GM21737 (cell line): ENCODE measurements around the gene CAMKMT.

Source experiments
- ATAC-seq: cut with Tn5 transposase; IDR thresholded peaks from one replicate; pipeline ENCODE4 v1.9.1; 2021; ENCODE audit warnings: mild to moderate bottlenecking, moderate library complexity; ENCODE audit not compliant: unreplicated experiment

The CAMKMT gene

GRCh38 chr2:44787663-44788062, 425.9 kb downstream of the CAMKMT start:
- ATAC-seq = no peak

DNA sequence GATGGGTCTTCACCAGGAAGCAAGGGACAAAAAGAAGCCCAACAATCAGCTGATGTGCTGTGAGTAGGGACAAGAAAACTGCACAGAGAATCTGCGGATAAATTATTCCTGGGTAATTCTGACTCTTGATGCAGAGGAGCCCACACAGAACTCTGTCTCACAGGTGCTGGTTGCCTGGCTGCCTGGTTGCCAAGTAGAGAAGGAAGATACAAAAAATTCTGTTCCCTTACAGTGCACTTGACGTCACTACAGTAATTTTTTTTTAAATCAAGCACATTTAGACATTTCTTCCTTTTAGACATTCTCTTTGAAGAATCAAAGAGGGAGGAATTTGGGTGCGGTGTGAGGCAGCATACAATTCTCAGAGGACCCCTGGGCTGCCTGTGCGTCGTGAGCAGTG, 427.7 kb downstream of the CAMKMT start:
- ATAC-seq = no peak

DNA sequence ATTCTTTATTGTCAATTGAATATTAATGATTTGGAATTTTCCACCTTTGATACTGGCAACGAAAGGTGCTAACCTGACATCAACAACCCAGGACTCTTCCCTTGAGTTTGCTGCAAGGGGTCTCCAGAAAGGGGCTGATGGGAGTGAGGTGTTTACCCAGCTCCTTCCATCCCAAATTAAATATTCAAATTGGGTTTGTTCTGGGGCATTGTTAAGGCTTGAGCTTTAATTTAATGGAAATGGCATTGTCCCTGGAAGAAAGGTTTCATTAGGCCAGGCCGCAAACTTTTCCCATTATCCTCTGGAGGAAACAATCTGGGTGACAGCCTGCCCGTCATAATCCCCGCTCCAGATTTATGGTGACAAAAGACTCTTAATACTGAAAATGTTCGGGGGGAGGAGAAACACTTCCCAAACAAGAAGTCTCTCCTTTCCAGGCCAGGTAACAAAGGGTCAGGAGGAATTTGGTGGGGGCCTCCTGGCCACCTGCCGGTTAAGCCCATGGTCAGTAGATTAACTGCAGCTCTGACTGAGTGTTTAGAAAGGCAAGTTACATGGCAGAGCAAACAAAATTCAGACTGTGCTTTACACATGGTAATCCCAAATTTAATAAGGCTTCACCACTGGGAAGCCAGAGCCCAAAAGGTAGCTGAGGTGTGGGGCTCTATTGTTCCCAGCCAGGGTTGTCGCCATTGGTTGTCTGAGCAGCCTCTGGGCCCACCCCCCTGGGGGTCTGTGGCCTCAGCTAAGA, 428.4 kb downstream of the CAMKMT start:
- no peak for ATAC-seq

- ATAC-seq = no peak
These were observed 431.6 kb downstream of the CAMKMT start for GRCh38 chr2:44793322-44793870.

- ATAC-seq = no peak
These were observed 435.0 kb downstream of the CAMKMT start for GRCh38 chr2:44796771-44797170.

GRCh38 chr2:44798139-44798659, 436.5 kb downstream of the CAMKMT start:
- no peak for ATAC-seq

DNA sequence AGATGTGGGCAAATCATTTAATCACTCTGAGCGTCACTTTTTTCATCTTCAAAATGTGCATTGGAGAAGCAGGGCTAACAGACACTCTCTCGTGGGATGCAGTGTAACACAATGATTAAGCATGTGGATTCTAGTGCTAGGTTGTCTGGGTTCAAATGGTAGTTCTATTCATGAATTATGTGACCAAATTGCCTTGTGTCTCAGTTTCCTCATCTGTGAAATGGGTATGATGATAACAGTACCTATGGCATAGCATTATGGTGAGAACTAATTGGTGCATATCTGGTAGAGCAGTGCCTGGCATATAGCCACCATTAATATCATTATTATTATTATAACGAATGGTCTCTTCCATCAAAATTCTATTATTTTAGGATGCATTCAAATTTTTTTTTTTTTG, 437.4 kb downstream of the CAMKMT start:
- no peak for ATAC-seq

DNA sequence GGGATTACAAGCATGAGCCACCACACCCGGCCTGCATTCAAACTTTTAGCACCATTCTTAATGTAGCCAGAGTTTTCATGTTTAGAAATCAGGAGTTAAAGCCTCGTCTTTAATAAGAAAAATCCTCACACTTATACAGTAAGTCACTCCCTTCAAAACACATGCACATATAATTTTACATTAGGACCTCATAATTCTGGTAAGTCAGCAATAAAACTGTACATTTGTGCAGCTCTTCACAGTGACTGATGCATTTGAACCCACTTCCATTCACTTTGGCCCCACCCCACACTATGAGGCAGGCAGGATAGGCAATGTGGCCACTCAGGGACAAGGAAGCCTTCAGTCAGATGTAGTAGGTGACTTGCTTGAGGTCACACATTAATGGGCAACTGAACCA, 438.0 kb downstream of the CAMKMT start:
- no peak for ATAC-seq

DNA sequence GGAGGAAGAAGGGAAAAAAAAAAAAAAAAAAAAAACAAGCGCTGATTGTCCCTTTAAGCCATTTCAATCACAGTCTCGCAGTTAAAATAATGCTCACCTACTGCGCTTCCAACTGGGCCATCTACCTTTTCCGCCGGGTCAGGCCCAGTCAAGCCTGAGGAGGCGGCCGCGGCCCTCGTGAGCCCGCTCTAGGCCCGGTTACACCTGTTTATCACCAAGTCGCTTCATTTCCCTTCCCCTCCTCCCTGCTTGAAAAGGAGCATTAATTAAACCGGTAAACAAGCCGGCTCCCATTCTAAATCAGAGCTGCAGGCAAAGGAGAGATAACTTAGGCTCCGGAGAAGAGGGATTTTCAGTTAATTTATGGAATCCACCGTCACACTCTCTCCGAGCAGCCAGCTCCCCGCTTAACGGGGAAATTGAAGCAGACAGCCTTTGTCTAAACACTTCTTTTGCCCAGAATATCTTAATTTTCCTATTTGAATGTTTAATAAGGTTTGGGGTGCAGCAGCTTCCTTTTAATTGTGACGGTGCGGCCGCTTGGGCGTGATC, 439.6 kb downstream of the CAMKMT start:
- no peak for ATAC-seq

DNA sequence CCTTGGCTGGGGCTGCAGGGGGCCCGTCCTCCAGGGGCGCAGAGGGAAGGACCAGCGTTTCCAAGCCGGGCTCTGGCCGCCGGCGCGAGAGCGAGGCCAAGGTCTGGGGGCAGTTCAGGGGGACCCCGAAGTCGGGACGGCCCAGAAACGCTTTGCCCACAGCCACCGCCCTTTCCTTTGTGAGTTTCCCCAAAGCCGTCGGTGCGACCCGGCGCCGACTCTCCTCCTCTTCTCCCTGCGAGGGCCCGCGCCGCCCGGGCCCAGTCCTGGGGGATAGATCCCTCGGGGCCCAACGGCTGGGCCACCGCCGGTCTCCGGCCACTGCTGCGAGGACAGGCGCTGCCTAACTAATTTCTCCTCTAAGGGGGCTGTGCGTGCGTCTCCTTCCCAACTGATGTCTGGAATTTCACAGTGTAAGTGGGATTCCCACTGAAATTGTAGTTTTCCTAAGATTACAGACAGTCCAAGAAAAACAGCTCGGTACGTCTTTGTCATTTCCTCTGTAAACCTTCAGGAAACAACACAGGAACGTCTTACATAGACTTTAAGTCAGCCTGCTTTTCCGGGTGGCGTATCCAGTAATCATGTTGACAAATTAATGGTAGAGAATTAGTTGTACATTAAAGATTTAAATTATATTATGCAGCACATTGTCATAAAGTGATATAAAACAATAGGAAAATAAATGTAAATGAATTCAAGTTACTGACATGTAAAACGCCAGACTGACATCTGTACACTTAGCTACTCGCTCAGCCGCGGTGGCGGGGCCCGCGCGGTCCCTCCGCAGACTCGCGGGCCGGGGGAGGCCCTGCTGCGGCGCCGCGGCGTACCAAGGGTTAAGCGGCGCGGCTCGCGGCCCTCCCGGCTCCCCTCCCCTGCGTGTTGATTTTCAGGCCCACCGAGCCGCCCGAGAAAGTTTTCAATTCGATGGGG, 440.4 kb downstream of the CAMKMT start:
- ATAC-seq = no peak

DNA sequence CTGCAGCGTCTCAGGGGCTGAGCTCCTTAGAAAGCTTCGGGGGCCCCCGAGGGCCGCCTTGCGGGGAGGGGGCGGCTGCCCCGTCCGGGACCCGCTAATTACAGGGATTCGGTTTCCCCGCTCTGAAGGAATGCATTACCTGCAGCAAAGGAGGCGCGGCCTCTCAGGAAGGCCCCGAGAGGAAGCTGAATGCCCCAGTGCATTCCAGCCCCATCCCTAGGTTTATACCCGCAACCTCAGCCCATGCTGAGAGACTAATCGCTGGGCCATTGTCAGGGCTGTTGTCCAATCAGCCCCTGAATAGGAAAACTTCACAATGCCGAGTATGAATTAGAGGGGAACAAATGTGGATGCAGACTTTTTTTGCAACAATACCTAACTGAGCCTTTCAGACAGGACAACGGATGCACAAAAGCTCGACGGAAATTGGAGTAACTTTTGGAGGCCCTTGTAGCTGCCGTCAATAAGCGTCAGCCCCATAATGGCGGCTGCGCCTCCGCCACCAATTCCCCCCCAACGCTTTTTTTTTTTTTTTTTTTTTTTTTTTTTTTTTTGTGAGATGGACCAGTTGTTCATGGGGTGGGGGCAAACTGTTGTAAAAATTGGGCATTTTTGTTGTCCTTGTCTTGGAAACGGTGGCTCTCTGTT, 441.2 kb downstream of the CAMKMT start:
- ATAC-seq = no peak

DNA sequence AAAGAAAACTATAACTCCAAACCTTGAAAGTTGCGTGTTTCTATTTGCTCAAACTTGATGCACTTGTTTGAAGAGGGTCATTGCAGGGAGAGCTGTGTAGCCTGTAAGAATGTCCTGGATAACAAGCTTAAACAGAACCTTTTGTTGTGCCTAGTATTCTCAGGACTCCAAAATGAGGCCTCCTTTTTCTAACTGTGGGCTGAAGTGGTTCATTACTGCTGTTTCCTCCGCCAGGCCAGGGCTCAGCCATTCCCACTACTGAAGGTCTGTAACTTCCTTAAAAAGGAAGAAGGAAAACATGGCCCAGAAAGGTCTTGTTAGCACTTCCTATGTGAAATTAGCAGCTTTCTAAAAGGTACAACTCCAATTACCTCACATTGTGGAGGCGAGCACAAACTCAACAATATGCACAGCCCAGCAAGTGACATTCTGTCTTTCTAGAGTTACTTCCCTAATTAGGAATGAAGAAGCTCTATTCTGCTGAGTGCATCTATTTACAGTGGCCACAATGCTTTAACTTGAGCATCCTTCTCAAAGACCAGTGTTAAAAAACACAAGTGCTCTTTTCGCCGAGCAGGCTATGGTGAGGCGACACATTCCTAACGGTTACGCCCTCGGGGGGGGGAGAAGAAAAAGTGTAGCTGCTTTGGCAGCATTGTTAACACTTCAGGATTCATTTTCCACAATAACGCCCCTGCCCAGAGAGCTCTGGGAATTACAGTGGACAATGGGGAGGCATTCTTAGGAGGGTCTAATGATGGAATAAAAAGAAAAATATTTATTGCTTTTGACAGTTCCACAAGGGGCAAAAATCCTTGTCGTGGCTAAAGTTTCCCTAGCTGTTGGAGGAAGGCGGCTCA, 442.9 kb downstream of the CAMKMT start:
- ATAC-seq = no peak

- no peak for ATAC-seq
These were observed 443.9 kb downstream of the CAMKMT start for GRCh38 chr2:44805401-44806235.

DNA sequence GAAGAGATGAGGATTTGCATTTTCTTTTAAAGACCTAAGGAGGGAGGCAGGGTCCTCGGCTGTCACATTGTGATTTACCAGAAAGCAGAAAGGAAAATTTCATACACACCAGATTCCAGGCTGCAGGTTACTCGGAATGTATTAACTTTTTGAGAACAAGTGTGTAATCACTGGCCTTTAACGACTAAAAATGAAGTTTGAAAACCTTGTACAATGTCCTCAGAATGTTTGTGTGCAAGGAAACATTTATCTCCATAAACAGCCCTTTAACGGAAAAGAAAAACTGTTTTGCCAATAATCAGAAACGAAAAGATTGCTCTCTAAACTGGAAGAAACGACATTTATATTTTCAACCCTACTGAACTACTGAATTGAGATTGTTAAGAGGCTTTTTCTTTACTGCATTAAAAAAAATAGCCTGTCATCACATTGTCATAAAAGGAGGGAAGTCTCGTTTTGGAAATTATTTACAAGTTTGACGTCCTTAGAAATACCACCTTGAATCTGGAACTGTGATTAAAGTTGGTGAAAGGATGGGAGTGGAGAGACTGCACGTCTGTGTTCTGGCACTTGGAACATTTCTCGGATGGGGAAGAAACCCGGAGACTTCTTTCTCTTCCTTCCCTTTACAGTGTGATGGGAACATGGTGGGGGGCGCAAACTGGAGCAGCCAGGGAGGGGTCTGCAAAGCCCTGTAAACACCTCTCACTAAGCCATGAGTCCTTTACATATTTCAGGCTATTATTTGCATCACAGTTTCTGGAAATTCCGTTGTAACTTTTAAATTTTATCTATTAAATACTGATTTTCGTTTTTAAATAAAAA, 445.7 kb downstream of the CAMKMT start:
- no peak for ATAC-seq

GRCh38 chr2:44810892-44811530, 449.3 kb downstream of the CAMKMT start:
- ATAC-seq = no peak

GRCh38 chr2:44813165-44813564, 451.4 kb downstream of the CAMKMT start:
- no peak for ATAC-seq

GRCh38 chr2:44813658-44814057, 451.9 kb downstream of the CAMKMT start:
- no peak for ATAC-seq

- ATAC-seq = no peak
These were observed 455.5 kb downstream of the CAMKMT start for GRCh38 chr2:44817256-44817655.
